Activated B cell treated with CpG ODN at 0.5 μM for 24 hours (primary cell): ENCODE data around the gene IST1. TPM values are rescaled to one million over a fixed set of nuclear protein-coding genes. Genes with fewer than 3 reads are reported as not detected.
A peak's percentile ranks its signal among the peaks of the same experiment; 100 is the strongest.

Experiments
- ATAC-seq: fragments of 200-7000 bp; cut with Tn5 transposase; one replicate; pipeline ENCODE4 v1.10.0; 2021; ENCODE audit warnings: low read depth, mild to moderate bottlenecking, moderate library complexity
- CTCF ChIA-PET: fragments of 350-600 bp; sonication (Branson Sonifier 250); formaldehyde crosslinking; loops from one replicate; lab custom pipeline; 2021; ENCODE audit warnings: antibody characterized with exemption; lab: Charles Lee
- POLR2A ChIA-PET: fragments of 350-600 bp; sonication (Branson Sonifier 250); formaldehyde crosslinking; loops from one replicate; lab custom pipeline; 2021; ENCODE audit warnings: antibody characterized with exemption; lab: Charles Lee
- DNase-seq: peaks from one replicate; pipeline ENCODE4 v3.0.0; 2022
- H3K27ac Mint-ChIP-seq: one replicate; pipeline ENCODE4 v1.8.0; 2020; ENCODE audit warnings: mixed read lengths
- H3K27me3 Mint-ChIP-seq: one replicate; pipeline ENCODE4 v1.8.0; 2021; ENCODE audit warnings: mixed read lengths
- H3K36me3 Mint-ChIP-seq: one replicate; pipeline ENCODE4 v1.8.0; 2021; ENCODE audit warnings: low read depth, mixed read lengths
- H3K4me1 Mint-ChIP-seq: one replicate; pipeline ENCODE4 v1.8.0; 2021; ENCODE audit warnings: mixed read lengths
- H3K4me3 Mint-ChIP-seq: one replicate; pipeline ENCODE4 v1.8.0; 2020; ENCODE audit warnings: mild to moderate bottlenecking, mixed read lengths
- H3K9me3 Mint-ChIP-seq: one replicate; pipeline ENCODE4 v1.8.0; 2020; ENCODE audit warnings: mixed read lengths
- intact Hi-C: fragments of 100-400 bp; cut with micrococcal nuclease; formaldehyde crosslinking; loops from one replicate; pipeline ENCODE4 v1.15.1; 2024
- total RNA-seq: library from RNA; stranded (reverse); gene quantifications from 2 replicates; pipeline ENCODE4 v1.2.3, GENCODE V29; 2022
- TF ChIP-seq, protein P1 (sequence below): fragments of 200-600 bp; IDR thresholded peaks from one replicate; pipeline ENCODE4 v1.8.0; 2022; ENCODE audit warnings: antibody characterized with exemption, mild to moderate bottlenecking

IST1 gene
- total RNA-seq, 1 donor from 2014 or later: 206 TPM

DNA sequence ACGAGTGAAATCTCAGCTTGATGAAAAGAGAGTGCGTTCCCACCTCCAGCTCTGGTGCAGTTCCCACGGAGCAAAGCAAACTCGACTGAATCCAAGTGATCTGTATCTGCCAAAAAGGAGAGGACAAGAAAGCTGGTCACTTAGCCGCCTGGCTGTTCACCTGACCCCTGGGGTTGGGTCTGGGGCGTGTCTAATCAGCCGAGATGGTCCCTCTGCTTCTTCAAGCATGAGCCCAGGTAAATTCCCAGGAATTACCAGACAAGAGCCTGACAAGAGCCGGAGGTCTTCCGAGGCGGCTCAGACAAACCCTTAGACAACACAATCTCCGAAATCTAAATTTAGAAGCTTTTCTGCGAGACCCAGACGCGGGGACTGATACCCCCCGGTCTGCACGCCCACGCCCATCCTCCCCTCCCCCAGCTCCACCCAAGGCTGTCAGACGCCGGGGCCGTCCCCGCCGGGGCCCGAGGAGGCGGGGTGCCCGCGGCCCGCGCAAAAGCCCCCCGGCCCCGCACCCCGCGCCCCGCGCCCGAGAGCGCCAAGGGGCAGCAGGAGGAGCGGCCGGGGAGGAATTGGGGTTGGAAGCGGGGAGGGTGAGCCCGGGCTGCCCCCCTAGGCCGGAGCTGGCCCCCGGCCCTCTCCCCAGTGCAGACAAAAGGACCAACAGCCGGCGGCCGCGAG is 12.0 kb upstream of the IST1 start:
- CTCF ChIA-PET: interaction anchor here (0.6 to 3.2 kb wide), 21 partner anchors 10 to 318 kb away, joined by 3 to 20 read pairs (median 4); partner anchors contain the start of genes AP1G1, ATXN1L, IST1 and TXNL4B
- H3K4me1 Mint-ChIP-seq: peaks cover 55% of the 10 kb centered on the region
- H3K4me3 Mint-ChIP-seq: peak overlapping the region; percentile 86
- no peaks in the 10 kb centered on the region for H3K27me3 Mint-ChIP-seq
- peak overlapping the region; percentile 93 for H3K27ac Mint-ChIP-seq
- H3K9me3 Mint-ChIP-seq: no peaks in the 10 kb centered on the region
- H3K36me3 Mint-ChIP-seq: peaks cover 28% of the 10 kb centered on the region
- TF ChIP-seq, protein P1, sequence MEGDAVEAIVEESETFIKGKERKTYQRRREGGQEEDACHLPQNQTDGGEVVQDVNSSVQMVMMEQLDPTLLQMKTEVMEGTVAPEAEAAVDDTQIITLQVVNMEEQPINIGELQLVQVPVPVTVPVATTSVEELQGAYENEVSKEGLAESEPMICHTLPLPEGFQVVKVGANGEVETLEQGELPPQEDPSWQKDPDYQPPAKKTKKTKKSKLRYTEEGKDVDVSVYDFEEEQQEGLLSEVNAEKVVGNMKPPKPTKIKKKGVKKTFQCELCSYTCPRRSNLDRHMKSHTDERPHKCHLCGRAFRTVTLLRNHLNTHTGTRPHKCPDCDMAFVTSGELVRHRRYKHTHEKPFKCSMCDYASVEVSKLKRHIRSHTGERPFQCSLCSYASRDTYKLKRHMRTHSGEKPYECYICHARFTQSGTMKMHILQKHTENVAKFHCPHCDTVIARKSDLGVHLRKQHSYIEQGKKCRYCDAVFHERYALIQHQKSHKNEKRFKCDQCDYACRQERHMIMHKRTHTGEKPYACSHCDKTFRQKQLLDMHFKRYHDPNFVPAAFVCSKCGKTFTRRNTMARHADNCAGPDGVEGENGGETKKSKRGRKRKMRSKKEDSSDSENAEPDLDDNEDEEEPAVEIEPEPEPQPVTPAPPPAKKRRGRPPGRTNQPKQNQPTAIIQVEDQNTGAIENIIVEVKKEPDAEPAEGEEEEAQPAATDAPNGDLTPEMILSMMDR: no peak
- intact Hi-C loops: loop anchor here (1.0 to 5.0 kb wide), 7 partner anchors 17 to 319 kb away; partner anchors contain the start of genes DHX38, PHLPP2 and TXNL4B
- ATAC-seq (peak; percentile 47), DNase-seq (peak; percentile 68)
- POLR2A ChIA-PET: interaction anchor here (0.5 to 5.8 kb wide), 21 partner anchors 11 to 399 kb away, joined by 3 to 144 read pairs (median 4); partner anchors contain the start of genes AP1G1 and IST1

DNA sequence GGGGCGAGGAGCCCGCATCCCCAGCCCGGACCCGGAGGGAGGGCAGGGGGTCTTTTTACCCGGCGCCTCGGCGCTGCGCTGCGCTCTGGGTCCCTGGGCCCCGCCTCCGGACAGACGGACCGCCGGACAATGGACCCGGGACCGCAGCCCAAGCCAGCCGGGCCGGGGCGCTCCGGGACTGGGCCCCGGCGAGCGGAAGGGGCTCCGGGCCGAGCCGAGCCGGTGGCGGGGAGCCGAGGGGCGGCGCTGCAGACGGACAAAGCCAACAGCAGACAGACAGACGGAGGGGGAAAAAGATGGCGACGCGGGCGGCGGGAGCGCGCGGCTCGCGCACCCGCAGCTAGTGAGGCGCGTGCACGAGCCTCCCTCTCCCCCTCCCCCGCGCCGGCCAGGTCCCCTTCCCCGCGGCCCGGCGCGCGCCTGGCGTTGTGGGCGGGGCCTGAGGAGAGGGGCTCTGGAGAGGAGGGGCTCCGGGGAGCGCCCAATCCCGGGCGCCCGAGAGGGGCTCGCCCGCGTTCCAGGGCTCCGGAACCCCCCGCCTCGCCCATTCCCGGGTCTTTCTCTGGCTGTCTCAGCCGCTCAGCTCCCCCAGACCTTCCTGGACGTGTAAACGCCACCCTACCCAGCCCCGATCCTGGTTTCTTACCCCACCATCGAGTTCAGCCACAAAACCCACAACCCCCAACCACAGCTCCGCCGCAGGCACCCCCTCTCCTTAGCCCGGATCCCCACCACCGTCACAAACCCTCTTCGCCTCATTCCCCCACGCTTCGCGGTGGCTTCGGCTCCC is 11.3 kb upstream of the IST1 start, which contains the start of gene ZNF821:
ZNF821 (minus strand) TSS at position 334 of the 790 bp plus-strand sequence. CDS start 4,236 bp downstream, outside the sequence.
- TF ChIP-seq, protein P1: no peak
- H3K9me3 Mint-ChIP-seq: no peaks in the 10 kb centered on the region
- peak within 1 kb of the TSS; percentile 98 for H3K4me3 Mint-ChIP-seq
- H3K36me3 Mint-ChIP-seq: peaks cover 24% of the 10 kb centered on the region
- H3K4me1 Mint-ChIP-seq: peaks cover 52% of the 10 kb centered on the region
- DNase-seq: peak; percentile 81
- peak within 1 kb of the TSS; percentile 94 for H3K27ac Mint-ChIP-seq
- intact Hi-C loops: loop anchor here (1.0 to 5.0 kb wide), 9 partner anchors 11 to 319 kb away; partner anchors contain the start of genes DHODH, DHX38, IST1 and PHLPP2
- POLR2A ChIA-PET: interaction anchor here (0.5 to 5.8 kb wide), 14 partner anchors 10 to 1152 kb away, joined by 3 to 144 read pairs (median 5); partner anchors contain the start of genes AP1G1 and IST1
- CTCF ChIA-PET: interaction anchor here (0.7 to 3.2 kb wide), 13 partner anchors 10 to 319 kb away, joined by 3 to 20 read pairs (median 4); partner anchors contain the start of genes AP1G1, IST1 and TXNL4B
- ATAC-seq: peak; percentile 75
- no peaks in the 10 kb centered on the region for H3K27me3 Mint-ChIP-seq

DNA sequence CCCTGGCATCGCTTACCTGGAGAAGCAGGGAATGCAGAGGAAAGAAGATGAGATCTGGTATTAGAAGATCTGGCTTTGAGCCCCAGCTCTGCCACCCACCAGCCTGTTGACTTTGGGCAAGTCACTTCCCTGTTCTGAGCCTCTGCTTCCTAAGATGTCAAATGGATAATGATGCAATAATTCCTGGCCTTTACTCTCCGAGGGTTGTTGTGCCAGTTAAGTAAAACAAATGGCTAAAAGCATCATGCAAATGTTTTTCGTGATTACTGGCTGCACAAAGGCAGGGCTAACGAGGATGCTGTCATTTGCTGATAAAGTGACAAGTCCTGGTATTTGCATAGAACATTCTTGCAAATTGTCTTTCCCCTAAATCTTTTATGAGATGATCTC is 10.1 kb upstream of the IST1 start:
- intact Hi-C loops: no loop called here
- TF ChIP-seq, protein P1: no peak
- ChIA-PET CTCF (interaction anchor here (1.3 kb wide), 1 partner anchor 9 kb away, joined by 4 read pairs; no protein-coding TSS in a partner anchor), POLR2A (interaction anchor here (0.7 to 5.8 kb wide), 5 partner anchors 9 to 1596 kb away, joined by 3 to 144 read pairs (median 24); partner anchors contain the start of genes AARS1, AP1G1 and IST1)
- Mint-ChIP-seq H3K27ac (peak overlapping the region; percentile 94), H3K4me1 (peaks cover 43% of the 10 kb centered on the region), H3K27me3 (no peaks in the 10 kb centered on the region), H3K4me3 (peak overlapping the region; percentile 98), H3K36me3 (peaks cover 12% of the 10 kb centered on the region), H3K9me3 (no peaks in the 10 kb centered on the region)
- ATAC-seq (no peak), DNase-seq (no peak)

DNA sequence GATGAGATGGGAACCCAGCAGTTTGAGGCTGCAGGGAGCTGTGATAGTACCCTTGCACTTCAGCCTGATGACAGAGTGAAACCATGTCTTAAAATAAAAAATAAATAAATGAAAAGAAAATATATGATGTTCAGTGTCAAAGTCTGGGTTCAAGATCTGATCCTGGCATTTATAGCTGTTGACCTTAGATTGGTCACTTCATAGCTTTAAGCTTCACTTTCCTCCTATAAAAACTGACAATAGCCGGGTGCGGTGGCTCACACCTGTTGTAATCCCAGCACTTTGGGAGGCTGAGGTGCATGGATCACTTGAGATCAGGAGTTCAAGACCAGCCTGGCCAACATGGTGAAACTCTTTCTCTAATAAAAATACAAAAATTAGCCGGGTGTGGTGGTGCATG is 6.2 kb upstream of the IST1 start:
- intact Hi-C loops: no loop called here
- TF ChIP-seq, protein P1: no peak
- ChIA-PET POLR2A (no interaction called here), CTCF (no interaction called here)
- Mint-ChIP-seq H3K4me1 (peaks cover 17% of the 10 kb centered on the region), H3K27ac (no peak overlapping the region), H3K4me3 (no peak overlapping the region), H3K9me3 (no peaks in the 10 kb centered on the region), H3K36me3 (peaks cover 5% of the 10 kb centered on the region), H3K27me3 (no peaks in the 10 kb centered on the region)
- no peak for ATAC-seq
- DNase-seq: no peak
